Erythroblast (primary cell): ENCODE measurements around the gene LHFPL3.

Experiments used
- GATA1 ChIP-seq: IDR thresholded peaks from 2 replicates; pipeline ENCODE4 v1.6.1; 2011; ENCODE audit warnings: low read depth, mild to moderate bottlenecking, control low read depth, low read length, moderate library complexity
- POLR2A ChIP-seq: IDR thresholded peaks from 2 replicates; pipeline ENCODE4 v1.6.1; 2011; ENCODE audit warnings: mild to moderate bottlenecking, low read length

DNA sequence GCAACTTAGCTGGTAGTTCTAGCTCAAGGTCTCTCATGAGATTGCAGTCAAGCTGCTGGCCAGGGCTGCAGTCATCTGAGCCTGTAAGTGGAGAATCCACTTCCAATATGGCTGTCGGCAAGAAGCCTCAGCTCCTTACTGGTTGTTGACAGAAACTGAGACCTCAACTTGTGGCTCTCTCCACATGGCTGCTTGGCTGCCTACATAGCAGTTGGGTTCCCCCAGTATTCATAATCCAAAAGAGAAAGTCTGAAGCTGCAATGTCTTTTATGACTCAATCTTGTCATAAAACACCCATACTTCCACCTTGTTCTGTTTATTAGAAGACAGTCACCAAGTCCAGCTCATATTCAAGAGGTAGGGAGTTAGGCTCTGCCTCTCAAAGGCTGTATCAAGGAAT, 350.7 kb downstream of the LHFPL3 start:
- no peak for TF ChIP-seq POLR2A
- TF ChIP-seq GATA1: no peak
